ENCODE data around the gene SLC25A22.

GRCh38 chr11:747158-748006 is 50.7 kb downstream of the SLC25A22 start, which contains the start of gene TALDO1:
- no peak for TF ChIP-seq USF1 (IDR thresholded peaks at IDR 0.05; ENCODE audit: borderline replicate concordance, low read depth)
- TF ChIP-seq CTCF (IDR thresholded peaks at IDR 0.05), result no peak; the same call in 1 of the 2 replicates
- TF ChIP-seq RCOR1 (IDR thresholded peaks at IDR 0.05; ENCODE audit: low read length), result no peak
- no peak for TF ChIP-seq POLR2AphosphoS5 (IDR thresholded peaks at IDR 0.05; ENCODE audit: low read depth, low read length)
- TF ChIP-seq EZH2phosphoT487 (IDR thresholded peaks at IDR 0.05; ENCODE audit: borderline replicate concordance, low read depth), result no peak
- TF ChIP-seq RXRA (IDR thresholded peaks at IDR 0.05; ENCODE audit: borderline replicate concordance, low read depth), result no peak
- TF ChIP-seq TAF1 (IDR thresholded peaks at IDR 0.05; ENCODE audit: borderline replicate concordance, low read depth, low read length), result no peak
- no peak for TF ChIP-seq MXI1 (IDR thresholded peaks at IDR 0.05; ENCODE audit: low read depth, low read length)
- TF ChIP-seq FOXJ3 (CRISPR knock-in tag; IDR thresholded peaks at IDR 0.05), result no peak
- TF ChIP-seq YY1 (IDR thresholded peaks at IDR 0.05; ENCODE audit: low read depth), result no peak
- no peak for TF ChIP-seq TCF12 (IDR thresholded peaks at IDR 0.05)
- no peak for TF ChIP-seq ZBTB33 (IDR thresholded peaks at IDR 0.05; ENCODE audit: borderline replicate concordance, low read depth)
- TF ChIP-seq SIN3A (IDR thresholded peaks at IDR 0.05; ENCODE audit: borderline replicate concordance, low read depth, low read length), result 0 out of 2 replicates have a peak, but pooled peaks have one; percentile 7
- peak; percentile 67; the same call in 1 of the 2 replicates for TF ChIP-seq MAX (IDR thresholded peaks at IDR 0.05; ENCODE audit: low read depth)
